ENCODE measurements around the gene FPGS.

Gene FPGS

DNA sequence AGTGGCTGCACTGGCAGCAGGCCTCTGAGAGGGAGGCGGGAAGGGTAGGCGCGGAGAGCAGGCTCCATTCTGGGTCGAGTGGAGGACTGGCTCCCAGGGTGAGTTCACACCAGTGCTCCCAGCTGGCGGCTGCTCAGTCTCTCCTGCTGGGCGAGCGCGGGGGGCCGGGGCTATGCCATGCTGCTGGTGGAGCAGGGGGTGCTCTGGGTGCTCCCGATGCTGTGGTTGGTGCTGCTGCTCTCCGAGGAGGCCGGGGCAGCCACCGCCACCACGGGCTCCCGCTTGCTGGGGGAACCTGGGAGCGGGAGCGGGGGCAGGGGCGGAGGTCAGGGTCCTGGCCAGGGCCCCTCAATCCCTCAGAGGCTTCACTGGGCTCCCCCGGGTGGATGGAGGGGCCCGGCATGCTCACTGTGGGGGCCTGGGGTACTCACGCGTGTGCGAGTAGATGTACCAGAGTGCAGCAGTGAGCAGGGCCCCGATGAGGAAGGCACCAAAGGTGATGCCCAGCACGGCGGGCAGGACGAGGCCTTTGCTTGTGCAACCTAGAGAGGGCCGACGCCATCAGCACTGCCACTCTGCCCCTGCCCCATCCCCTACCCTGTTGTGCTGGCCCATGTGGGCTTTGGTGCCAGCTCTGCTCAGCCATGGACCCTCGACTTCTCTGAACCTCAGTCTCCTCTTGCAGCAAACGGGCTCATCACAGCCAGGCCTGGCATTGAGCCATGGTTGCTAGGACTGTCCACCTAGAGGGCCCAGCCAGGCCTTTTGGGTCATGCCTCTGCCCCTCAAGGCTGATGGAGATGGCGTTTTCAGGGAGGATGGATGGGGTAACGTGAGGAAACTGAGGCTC lies 13.1 kb downstream of the FPGS start:
- H3K9me3 ChIP-seq (ENCODE audit: insufficient read depth, low read length, severe bottlenecking): no peaks in the 10 kb centered on the region
- no peak overlapping the region for H3K4me3 ChIP-seq (ENCODE audit: low read depth in 1 of 2, low read length in 2 of 2)
- H3K79me2 ChIP-seq (ENCODE audit: insufficient read depth, low read length): no peaks in the 10 kb centered on the region
- no peaks in the 10 kb centered on the region; the same call in 1 of the 2 replicates for H4K20me1 ChIP-seq (ENCODE audit: insufficient read depth, low read length)
- H3K4me1 ChIP-seq (ENCODE audit: insufficient read depth, low read length): no peaks in the 10 kb centered on the region
- H3K9ac ChIP-seq (ENCODE audit: low read depth, low read length): no peak overlapping the region
- DNase-seq (no peak), ATAC-seq (ENCODE audit: insufficient read depth, low read depth) (no peak)
- no peak overlapping the region for H3K27ac ChIP-seq (ENCODE audit: low read length)
- H2AFZ ChIP-seq (ENCODE audit: low read depth, low read length): no peak overlapping the region
- H3K36me3 ChIP-seq (ENCODE audit: insufficient read depth, low read length): peaks cover 49% of the 10 kb centered on the region
- TF ChIP-seq EZH2 (IDR thresholded peaks at IDR 0.05; ENCODE audit: borderline replicate concordance, low read depth, low read length, severe bottlenecking) (no peak), CTCF (IDR thresholded peaks at IDR 0.05; ENCODE audit: borderline replicate concordance, extremely low read depth, low read length, poor library complexity, severe bottlenecking) (no peak)
- no peaks in the 10 kb centered on the region for H3K27me3 ChIP-seq (ENCODE audit: insufficient read depth, low read length, poor library complexity)
- H3K4me2 ChIP-seq (ENCODE audit: insufficient read depth, low read length): no peak overlapping the region

DNA sequence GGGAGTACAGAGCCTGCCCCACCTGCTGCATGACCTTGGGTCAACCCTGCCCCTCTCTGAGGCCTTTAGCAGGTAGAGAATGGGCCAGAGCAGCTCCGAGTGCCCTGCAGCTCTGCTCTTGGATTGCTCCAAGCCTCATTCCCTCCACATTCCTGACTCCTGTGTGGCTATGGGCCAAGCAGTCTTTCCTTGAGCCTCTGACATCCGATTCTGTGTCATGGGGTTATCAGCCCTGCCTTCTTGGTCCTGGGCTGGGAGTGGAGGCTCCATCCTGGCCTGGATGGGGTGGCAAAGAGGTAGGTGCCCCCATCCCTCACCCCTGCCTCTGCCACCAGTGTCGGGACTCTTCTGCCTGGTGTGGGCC lies 13.7 kb downstream of the FPGS start:
- 0 out of 3 replicates have a peak, but pooled peaks have one; percentile 3 for ATAC-seq (ENCODE audit: insufficient read depth, low read depth)
- TF ChIP-seq EZH2 (IDR thresholded peaks at IDR 0.05; ENCODE audit: borderline replicate concordance, low read depth, low read length, severe bottlenecking) (no peak), CTCF (IDR thresholded peaks at IDR 0.05; ENCODE audit: borderline replicate concordance, extremely low read depth, low read length, poor library complexity, severe bottlenecking) (no peak)
- H3K27ac ChIP-seq (ENCODE audit: low read length): no peak overlapping the region

DNA sequence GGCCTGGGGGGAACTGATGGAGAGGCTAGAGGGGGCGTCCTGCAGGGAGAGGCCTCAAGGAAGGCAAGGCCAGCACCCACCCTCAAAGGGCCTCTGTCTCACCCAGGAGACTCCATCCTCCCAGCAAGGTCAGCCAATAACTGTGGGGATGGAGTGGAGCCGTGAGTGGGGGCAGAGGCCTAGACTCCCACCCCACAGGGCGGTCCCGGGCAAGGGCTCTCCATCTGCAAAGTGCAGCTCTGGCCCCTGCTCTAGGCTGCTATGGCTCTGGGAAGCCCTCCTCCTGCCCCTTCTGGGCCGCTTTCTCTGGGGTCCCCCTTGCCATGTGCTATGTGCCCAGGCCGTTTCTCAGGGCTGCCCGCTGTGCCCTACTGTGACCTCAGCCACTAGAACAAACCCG lies 14.0 kb downstream of the FPGS start:
- Histone ChIP-seq H3K9me3 (ENCODE audit: insufficient read depth, low read length, severe bottlenecking) (no peaks in the 10 kb centered on the region), H3K36me3 (ENCODE audit: insufficient read depth, low read length) (peaks cover 47% of the 10 kb centered on the region), H4K20me1 (ENCODE audit: insufficient read depth, low read length) (no peaks in the 10 kb centered on the region; the same call in 1 of the 2 replicates), H3K4me2 (ENCODE audit: insufficient read depth, low read length) (no peak overlapping the region), H3K4me3 (ENCODE audit: low read depth in 1 of 2, low read length in 2 of 2) (no peak overlapping the region), H3K27me3 (ENCODE audit: insufficient read depth, low read length, poor library complexity) (no peaks in the 10 kb centered on the region), H3K9ac (ENCODE audit: low read depth, low read length) (no peak overlapping the region), H3K27ac (ENCODE audit: low read length) (no peak overlapping the region), H2AFZ (ENCODE audit: low read depth, low read length) (no peak overlapping the region), H3K4me1 (ENCODE audit: insufficient read depth, low read length) (no peaks in the 10 kb centered on the region), H3K79me2 (ENCODE audit: insufficient read depth, low read length) (no peaks in the 10 kb centered on the region)
- DNase-seq (no peak), ATAC-seq (ENCODE audit: insufficient read depth, low read depth) (0 out of 3 replicates have a peak, but pooled peaks have one; percentile 7)
- no peak for TF ChIP-seq CTCF (IDR thresholded peaks at IDR 0.05; ENCODE audit: borderline replicate concordance, extremely low read depth, low read length, poor library complexity, severe bottlenecking)
- no peak for TF ChIP-seq EZH2 (IDR thresholded peaks at IDR 0.05; ENCODE audit: borderline replicate concordance, low read depth, low read length, severe bottlenecking)

More for the DNA sequence above, 13.7 kb downstream of the FPGS start:
- Histone ChIP-seq H3K9me3 (ENCODE audit: insufficient read depth, low read length, severe bottlenecking) (no peaks in the 10 kb centered on the region), H3K9ac (ENCODE audit: low read depth, low read length) (no peak overlapping the region), H3K4me1 (ENCODE audit: insufficient read depth, low read length) (no peaks in the 10 kb centered on the region), H3K4me2 (ENCODE audit: insufficient read depth, low read length) (no peak overlapping the region), H3K27me3 (ENCODE audit: insufficient read depth, low read length, poor library complexity) (no peaks in the 10 kb centered on the region), H4K20me1 (ENCODE audit: insufficient read depth, low read length) (no peaks in the 10 kb centered on the region; the same call in 1 of the 2 replicates), H3K36me3 (ENCODE audit: insufficient read depth, low read length) (peaks cover 47% of the 10 kb centered on the region), H2AFZ (ENCODE audit: low read depth, low read length) (no peak overlapping the region), H3K4me3 (ENCODE audit: low read depth in 1 of 2, low read length in 2 of 2) (no peak overlapping the region), H3K79me2 (ENCODE audit: insufficient read depth, low read length) (no peaks in the 10 kb centered on the region)
- DNase-seq: no peak

Data from DND-41 (cell line).